Measurements from ENCODE around the gene PPP2R2C.

The PPP2R2C gene

GRCh38 chr4:6292376-6293096, 179.9 kb downstream of the PPP2R2C start:
- TF ChIP-seq CTCF (conservative IDR thresholded peaks at IDR 0.05; ENCODE audit: low read depth) = no peak
- H3K27ac ChIP-seq = no peak overlapping the region
- no peak for DNase-seq (ENCODE audit: low spot score)
- CTCF ChIA-PET = no interaction called here
- POLR2A ChIA-PET (ENCODE audit: low non-redundant PET) = no interaction called here

- no peak overlapping the region for H3K27ac ChIP-seq
- TF ChIP-seq CTCF (conservative IDR thresholded peaks at IDR 0.05; ENCODE audit: low read depth) = no peak
- ChIA-PET POLR2A (ENCODE audit: low non-redundant PET) (no interaction called here), CTCF (no interaction called here)
- no peak for DNase-seq (ENCODE audit: low spot score)
Measured at GRCh38 chr4:6291784-6292297, 180.6 kb downstream of the PPP2R2C start.

- H3K27ac ChIP-seq = no peak overlapping the region
- DNase-seq (ENCODE audit: low spot score) = no peak
- CTCF ChIA-PET = interaction anchor here (0.5 kb wide), 1 partner anchor 1896 kb away, joined by 4 read pairs; no protein-coding TSS in a partner anchor
- TF ChIP-seq CTCF (conservative IDR thresholded peaks at IDR 0.05; ENCODE audit: low read depth) = no peak
- POLR2A ChIA-PET (ENCODE audit: low non-redundant PET) = no interaction called here
Measured at GRCh38 chr4:6290769-6291547, 181.5 kb downstream of the PPP2R2C start.

- ChIA-PET CTCF (no interaction called here), POLR2A (ENCODE audit: low non-redundant PET) (no interaction called here)
- no peak for DNase-seq (ENCODE audit: low spot score)
- no peak overlapping the region for H3K27ac ChIP-seq
- no peak for TF ChIP-seq CTCF (conservative IDR thresholded peaks at IDR 0.05; ENCODE audit: low read depth)
Measured at GRCh38 chr4:6290256-6290655, 182.2 kb downstream of the PPP2R2C start.

- H3K27ac ChIP-seq = no peak overlapping the region
- POLR2A ChIA-PET (ENCODE audit: low non-redundant PET) = no interaction called here
- CTCF ChIA-PET = no interaction called here
Measured at GRCh38 chr4:6288871-6289270, 183.5 kb downstream of the PPP2R2C start.

More at GRCh38 chr4:6288871-6289270, 183.5 kb downstream of the PPP2R2C start:
- no peak for TF ChIP-seq CTCF (conservative IDR thresholded peaks at IDR 0.05; ENCODE audit: low read depth)
- no peak for DNase-seq (ENCODE audit: low spot score)

All from RWPE1 (cell line).